GM19372 (cell line): ENCODE measurements around the gene GAREM1.
"Not testable (repeated sequence)": the region's sequence is repeated elsewhere in the genome, so short reads cannot be mapped to it uniquely, and the experiment has no call there.

Source experiments
- ATAC-seq: cut with Tn5 transposase; IDR thresholded peaks from one replicate; pipeline ENCODE4 v1.9.1; 2021; ENCODE audit warnings: mild to moderate bottlenecking, low read depth, moderate library complexity; ENCODE audit not compliant: unreplicated experiment

The GAREM1 gene

GRCh38 chr18:32470714-32471633 lies at the start of gene GAREM1:
GAREM1 (minus strand) TSS chr18:32470882; CDS start chr18:32470428, 454 bp downstream.
- ATAC-seq = peak; percentile 94

DNA sequence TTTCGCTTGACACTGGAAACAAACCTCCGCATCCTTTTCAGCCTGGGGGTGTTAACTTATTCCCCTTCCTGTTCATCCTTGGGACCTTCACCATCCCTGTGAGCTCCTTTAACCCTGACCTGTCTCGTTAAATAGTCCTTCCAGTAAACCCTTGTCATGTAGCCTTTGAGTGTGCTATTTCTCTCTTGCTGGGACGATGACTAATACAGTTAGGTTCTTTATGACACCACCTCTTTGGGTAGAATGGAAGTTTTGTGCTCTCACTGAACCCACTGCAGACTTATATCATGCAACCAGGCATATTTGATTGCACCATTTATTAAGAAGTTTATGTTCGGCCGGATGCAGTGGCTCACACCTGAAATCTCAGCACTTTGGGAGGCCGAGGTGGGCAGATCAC lies 40.5 kb upstream of the GAREM1 start:
- ATAC-seq = no peak

DNA sequence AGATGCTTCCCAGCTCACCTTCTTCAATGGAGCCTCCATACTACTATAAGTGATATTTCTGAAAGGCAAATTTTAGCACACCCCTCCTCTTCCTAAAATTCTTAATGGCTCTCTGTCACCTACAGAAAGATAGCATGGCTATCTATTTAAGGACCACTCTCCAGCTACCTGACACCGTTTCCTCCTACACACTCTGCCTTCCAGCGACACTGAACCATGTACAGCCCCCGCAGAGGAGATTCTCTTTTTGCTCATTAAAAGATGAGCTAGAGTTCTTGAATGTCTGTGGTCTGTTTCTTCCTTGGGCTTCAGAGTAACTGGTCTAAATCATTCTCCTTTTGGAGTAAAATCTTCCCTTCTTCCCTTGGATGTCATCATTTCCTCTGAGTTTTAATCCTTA lies 38.4 kb upstream of the GAREM1 start:
- ATAC-seq = no peak

DNA sequence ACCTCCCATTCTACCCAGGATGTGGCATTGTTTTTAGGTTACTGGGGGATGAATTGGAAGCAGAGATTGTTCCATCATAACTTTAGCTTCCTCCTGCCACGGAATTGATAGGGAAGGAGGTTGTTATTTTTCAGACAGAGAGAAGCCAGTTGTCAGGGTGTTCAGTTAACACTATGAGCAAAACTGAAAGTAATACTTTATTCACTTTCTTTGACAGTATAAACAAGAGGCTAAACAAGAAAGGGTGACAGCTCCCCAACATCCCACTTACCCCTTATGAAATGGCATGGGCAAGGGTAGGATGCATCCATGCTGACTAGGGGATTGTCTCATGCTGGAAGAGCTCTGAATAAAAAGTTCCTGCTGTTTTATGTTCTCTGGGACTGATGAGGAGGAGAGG lies 36.4 kb upstream of the GAREM1 start:
- ATAC-seq = no peak

DNA sequence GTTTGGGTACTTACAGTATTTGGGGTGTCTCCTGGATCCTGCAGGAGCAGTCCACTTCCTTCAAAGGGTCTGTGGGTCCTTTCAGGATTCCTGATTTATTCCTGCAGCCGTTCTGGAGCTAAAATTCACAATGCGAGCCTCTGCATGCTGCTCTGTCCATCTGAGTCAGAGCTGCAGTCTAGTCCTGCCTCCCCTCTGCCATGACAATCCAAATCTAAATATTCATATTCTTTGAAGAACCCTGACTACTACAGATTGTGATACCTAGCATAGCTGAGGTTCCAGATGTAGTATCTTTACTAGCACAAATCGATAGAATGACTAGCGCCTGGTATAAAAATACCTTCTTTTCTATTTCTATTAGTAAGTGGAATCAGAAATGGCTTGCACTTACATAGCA lies 31.3 kb upstream of the GAREM1 start:
- ATAC-seq = no peak

- not testable (repeated sequence) for ATAC-seq
Measured at GRCh38 chr18:32501242-32501641, 30.6 kb upstream of the GAREM1 start.

DNA sequence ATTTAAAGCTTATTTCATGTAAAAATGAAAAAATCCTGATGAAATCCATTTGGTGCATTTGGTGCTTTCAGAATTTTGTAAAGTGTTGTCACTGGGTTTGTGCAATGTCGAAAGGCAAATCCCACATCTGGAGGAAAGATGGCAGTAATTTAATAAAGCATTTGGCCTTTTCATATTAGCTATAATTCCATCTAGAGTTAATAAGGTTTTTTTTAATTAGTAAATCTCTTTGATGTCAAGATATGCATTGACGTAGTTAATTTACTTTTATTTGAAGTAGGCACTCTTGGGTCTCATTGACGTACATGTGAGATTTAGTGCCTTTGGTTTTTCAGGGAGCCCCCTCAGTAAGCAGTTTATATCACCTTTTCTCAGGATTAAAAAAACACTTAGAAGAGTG lies 12.3 kb upstream of the GAREM1 start:
- ATAC-seq = no peak

GRCh38 chr18:32482117-32482516 lies 11.4 kb upstream of the GAREM1 start:
- ATAC-seq = no peak

GRCh38 chr18:32480581-32480980 lies 9.9 kb upstream of the GAREM1 start:
- ATAC-seq = no peak

DNA sequence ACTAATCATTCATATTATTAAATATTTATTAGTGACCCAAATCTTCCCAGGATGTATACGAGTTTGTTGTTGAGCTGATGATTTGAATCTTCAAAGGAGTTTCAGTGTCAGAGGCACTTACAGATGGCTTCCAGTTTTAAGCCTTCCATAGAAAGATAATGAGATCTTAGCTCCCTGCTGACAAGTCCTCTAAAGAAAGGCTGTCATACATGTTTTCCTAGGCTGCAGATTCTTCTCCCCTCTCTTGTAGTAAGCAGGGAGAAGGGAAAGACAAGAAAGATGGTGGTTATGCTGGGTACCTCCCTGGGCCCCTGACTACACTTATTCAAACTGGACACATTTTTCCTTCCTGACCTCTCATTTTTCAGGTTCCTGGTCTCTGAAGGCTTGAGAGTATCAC lies 8.1 kb upstream of the GAREM1 start:
- ATAC-seq = no peak

- no peak for ATAC-seq
Measured at GRCh38 chr18:32478317-32478716, 7.6 kb upstream of the GAREM1 start.

- no peak for ATAC-seq
Measured at GRCh38 chr18:32476106-32476505, 5.4 kb upstream of the GAREM1 start.

DNA sequence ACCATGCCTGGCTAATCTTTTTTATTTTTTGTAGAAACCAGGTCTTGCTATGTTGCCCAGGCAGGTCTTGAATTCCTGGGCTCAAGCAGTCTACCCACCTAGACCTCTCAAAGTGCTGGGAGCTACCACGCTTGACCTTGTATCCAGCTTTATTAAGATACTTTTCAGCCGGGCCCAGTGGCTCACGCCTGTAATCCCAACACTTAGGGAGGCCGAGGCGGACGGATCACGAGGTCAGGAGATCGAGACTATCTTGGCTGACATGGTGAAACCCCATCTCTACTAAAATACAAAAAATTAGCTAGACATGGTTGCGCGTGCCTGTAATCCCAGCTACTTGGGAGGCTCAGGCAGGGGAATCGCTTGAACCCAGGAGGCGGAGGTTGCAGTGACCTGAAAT lies 4.4 kb upstream of the GAREM1 start:
- ATAC-seq = not testable (repeated sequence)

- ATAC-seq = no peak
Measured at GRCh38 chr18:32473325-32473724, 2.6 kb upstream of the GAREM1 start.

GRCh38 chr18:32472841-32473240 lies 2.2 kb upstream of the GAREM1 start:
- ATAC-seq = no peak

DNA sequence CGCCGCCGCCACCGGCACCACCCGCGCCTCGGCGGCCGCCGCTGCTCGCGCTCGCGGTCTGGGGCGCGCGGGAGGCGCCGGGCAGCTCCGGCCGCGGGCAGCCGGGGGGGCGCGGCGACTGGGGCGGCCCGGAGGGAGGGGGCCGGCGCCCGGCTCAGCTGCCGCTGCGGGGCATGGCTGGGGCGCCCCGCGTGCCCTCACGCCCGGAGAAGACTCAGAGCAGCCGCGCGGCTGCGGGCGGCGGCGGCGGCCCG lies 295 bp downstream of the GAREM1 start:
- no peak for ATAC-seq

GRCh38 chr18:32469691-32470459 lies 807 bp downstream of the GAREM1 start:
- peak; percentile 4 for ATAC-seq

- ATAC-seq = no peak
Measured at GRCh38 chr18:32469190-32469651, 1.5 kb downstream of the GAREM1 start.

GRCh38 chr18:32468147-32468845 lies 2.4 kb downstream of the GAREM1 start:
- no peak for ATAC-seq

DNA sequence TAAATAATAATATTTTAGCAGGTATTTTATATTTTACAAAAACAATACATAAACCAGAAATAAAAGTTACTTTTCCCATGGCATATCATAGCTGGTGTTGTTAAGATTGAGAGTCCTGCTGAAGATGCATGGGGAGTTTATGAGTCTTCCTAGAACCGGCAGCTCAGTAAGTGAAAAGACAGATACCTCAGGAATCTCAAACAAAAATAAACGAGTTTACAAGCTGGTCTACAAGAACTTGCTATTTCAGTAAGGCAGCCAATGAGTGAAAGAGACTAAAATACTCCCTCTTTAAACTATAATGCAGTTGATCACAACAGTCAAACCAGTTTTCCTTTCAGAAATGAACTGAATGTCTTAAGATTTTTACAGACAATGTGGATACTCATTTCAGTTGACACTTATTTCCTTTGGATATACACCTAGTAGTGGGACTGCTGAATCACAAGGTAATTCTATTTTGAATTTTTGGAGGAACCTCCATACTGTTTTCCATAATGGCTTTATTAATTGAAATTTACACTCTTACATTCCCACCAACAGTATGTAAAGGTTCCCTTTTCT lies 8.9 kb downstream of the GAREM1 start:
- no peak for ATAC-seq
